ENCODE results near the gene ASAP3. TPM values are rescaled to one million over a fixed set of nuclear protein-coding genes. Genes with fewer than 3 reads are reported as not detected.
A peak's percentile ranks its signal among the peaks of the same experiment; 100 is the strongest.

The ASAP3 gene
- total and polyA plus RNA-seq, 2 experiments from 2014 or later, result 28.0 to 98.2 TPM

GRCh38 chr1:23437355-23437664 lies 46.7 kb downstream of the ASAP3 start:
- Histone ChIP-seq H4K20me1 (replicated peaks; ENCODE audit: insufficient read depth) (peaks cover 7% of the 10 kb centered on the region), H3K9me2 (ENCODE audit: insufficient read depth) (no peaks in the 10 kb centered on the region), H3K4me3 (peak overlapping the region; percentile 53), H2AFZ (no peak overlapping the region), H3F3A (replicated peaks; ENCODE audit: low read depth) (no peaks in the 10 kb centered on the region; the same call in 1 of the 2 replicates), H3K27ac (ENCODE audit: low read depth) (no peak overlapping the region), H3K4me1 (ENCODE audit: insufficient read depth) (peaks cover 4% of the 10 kb centered on the region; the same call in 1 of the 2 replicates), H3K4me2 (peak overlapping the region; percentile 84), H3K27me3 (ENCODE audit: insufficient read depth) (no peaks in the 10 kb centered on the region; the same call in 1 of the 2 replicates), H3K79me2 (replicated peaks; ENCODE audit: insufficient read depth) (no peaks in the 10 kb centered on the region), H3K36me3 (ENCODE audit: insufficient read depth) (peaks cover 6% of the 10 kb centered on the region; the same call in 1 of the 2 replicates)
- Mint-ChIP-seq H3K27ac (no peak overlapping the region), H3K36me3 (ENCODE audit: low read depth) (peaks cover 54% of the 10 kb centered on the region), H3K4me3 (peak overlapping the region; percentile 58; the same call in 2 of the 3 replicates), H3K9me3 (no peaks in the 10 kb centered on the region), H3K4me1 (peaks cover 6% of the 10 kb centered on the region), H3K27me3 (ENCODE audit: insufficient read depth, low read depth, poor library complexity) (peaks cover 7% of the 10 kb centered on the region)
- ATAC-seq, result no peak
- TF ChIP-seq EZH2phosphoT487 (IDR thresholded peaks at IDR 0.05; ENCODE audit: unreplicated experiment) (no peak), CREB1 (CRISPR knock-in tag; IDR thresholded peaks at IDR 0.05; ENCODE audit: low read depth) (no peak), ZNF462 (CRISPR knock-in tag; IDR thresholded peaks at IDR 0.05) (no peak), ZNF114 (CRISPR knock-in tag; IDR thresholded peaks at IDR 0.05) (no peak), ETS1 (IDR thresholded peaks at IDR 0.05) (no peak)
- TF ChIP-seq, protein P1, sequence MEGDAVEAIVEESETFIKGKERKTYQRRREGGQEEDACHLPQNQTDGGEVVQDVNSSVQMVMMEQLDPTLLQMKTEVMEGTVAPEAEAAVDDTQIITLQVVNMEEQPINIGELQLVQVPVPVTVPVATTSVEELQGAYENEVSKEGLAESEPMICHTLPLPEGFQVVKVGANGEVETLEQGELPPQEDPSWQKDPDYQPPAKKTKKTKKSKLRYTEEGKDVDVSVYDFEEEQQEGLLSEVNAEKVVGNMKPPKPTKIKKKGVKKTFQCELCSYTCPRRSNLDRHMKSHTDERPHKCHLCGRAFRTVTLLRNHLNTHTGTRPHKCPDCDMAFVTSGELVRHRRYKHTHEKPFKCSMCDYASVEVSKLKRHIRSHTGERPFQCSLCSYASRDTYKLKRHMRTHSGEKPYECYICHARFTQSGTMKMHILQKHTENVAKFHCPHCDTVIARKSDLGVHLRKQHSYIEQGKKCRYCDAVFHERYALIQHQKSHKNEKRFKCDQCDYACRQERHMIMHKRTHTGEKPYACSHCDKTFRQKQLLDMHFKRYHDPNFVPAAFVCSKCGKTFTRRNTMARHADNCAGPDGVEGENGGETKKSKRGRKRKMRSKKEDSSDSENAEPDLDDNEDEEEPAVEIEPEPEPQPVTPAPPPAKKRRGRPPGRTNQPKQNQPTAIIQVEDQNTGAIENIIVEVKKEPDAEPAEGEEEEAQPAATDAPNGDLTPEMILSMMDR (conservative IDR thresholded peaks at IDR 0.05; ENCODE audit: low read depth in 2 of 2), result no peak
- DNase-seq (ENCODE audit: low spot score), result no peak
